SU-DHL-6 (cell line): Measurements from ENCODE around the gene C16orf95.

Experiments used
- EZH2phosphoT487 ChIP-seq: fragments of 200-600 bp; sonication (generic), shearing (Covaris generic); conservative IDR thresholded peaks from 2 replicates; pipeline ENCODE4 v1.6.1; 2018; ENCODE audit warnings: mild to moderate bottlenecking, antibody characterized with exemption, low read length, moderate library complexity, mixed read lengths
- TF ChIP-seq, protein P1 (sequence below): fragments of 200-600 bp; sonication (generic); IDR thresholded peaks from one replicate; pipeline ENCODE4 v1.5.1; 2017; ENCODE audit warnings: antibody characterized with exemption, mild to moderate bottlenecking, low read length, moderate library complexity; ENCODE audit not compliant: insufficient read depth, poor library complexity, severe bottlenecking

DNA sequence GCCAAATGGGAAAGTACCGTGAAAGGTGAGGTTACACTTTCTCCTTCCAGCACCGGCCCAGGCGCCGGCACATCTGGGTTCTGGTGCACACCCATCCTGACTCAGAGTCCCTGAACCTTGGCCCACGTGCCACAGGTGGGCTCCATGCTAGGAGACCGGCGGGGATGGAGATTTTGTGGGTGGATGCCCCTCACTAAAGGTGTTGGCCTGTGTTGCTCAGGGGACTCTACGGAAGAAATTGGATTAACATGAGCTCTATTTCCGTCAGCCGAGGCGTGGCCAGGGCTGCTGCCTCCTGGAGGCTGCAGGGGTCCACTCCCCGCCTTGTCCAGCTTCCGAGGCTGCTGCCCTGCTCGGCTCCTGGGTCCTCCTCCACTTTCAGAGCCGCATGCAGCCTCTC lies 35.6 kb upstream of the C16orf95 start:
- TF ChIP-seq, protein P1, sequence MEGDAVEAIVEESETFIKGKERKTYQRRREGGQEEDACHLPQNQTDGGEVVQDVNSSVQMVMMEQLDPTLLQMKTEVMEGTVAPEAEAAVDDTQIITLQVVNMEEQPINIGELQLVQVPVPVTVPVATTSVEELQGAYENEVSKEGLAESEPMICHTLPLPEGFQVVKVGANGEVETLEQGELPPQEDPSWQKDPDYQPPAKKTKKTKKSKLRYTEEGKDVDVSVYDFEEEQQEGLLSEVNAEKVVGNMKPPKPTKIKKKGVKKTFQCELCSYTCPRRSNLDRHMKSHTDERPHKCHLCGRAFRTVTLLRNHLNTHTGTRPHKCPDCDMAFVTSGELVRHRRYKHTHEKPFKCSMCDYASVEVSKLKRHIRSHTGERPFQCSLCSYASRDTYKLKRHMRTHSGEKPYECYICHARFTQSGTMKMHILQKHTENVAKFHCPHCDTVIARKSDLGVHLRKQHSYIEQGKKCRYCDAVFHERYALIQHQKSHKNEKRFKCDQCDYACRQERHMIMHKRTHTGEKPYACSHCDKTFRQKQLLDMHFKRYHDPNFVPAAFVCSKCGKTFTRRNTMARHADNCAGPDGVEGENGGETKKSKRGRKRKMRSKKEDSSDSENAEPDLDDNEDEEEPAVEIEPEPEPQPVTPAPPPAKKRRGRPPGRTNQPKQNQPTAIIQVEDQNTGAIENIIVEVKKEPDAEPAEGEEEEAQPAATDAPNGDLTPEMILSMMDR: no peak
- TF ChIP-seq EZH2phosphoT487: no peak
